GM15510 (cell line): ENCODE measurements around the gene KIAA1586.

Experiments
- POLR2A ChIP-seq: IDR thresholded peaks from 3 replicates; pipeline ENCODE4 v1.6.1; 2011; ENCODE audit warnings: borderline replicate concordance; ENCODE audit not compliant: insufficient read length; ENCODE audit errors: extremely low read depth

KIAA1586 gene

DNA sequence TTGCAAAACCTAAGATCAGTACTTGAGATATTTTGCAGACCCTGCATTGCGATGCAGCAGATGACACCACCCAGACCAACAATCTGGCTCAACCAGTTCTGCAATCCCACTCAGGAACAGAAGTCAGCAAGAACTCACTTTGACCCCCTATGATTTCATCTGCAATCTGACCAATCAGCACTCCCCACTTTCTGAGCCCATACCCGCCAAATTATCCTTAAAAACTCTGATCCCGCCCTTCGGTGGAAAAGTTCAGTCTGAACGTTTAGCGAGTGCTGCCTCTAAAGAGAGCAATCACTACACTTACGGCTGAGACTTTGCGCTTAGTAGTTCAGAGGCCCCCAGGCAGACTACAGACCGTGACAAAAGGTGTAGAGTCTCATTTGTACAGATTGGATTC lies 17.3 kb upstream of the KIAA1586 start:
- TF ChIP-seq POLR2A = no peak

DNA sequence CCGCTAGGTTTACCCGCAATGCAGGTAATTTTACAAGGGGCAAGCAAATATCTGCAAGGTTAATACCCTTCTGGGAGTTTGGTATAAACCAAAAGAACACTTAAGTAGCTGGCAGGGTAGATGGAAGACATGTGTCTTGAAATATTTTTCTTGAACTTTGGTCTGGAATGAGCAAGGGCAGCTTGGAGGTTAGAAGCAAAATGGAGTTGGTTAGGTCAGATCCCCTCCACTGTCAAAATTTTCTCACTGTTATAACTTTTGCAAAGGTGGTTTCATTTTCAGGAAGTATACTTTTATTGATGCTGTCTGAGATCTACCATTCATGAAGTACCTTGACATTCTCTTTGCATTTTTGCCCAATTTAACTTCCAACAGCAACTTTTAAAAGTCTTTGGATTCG lies 13.3 kb upstream of the KIAA1586 start:
- no peak for TF ChIP-seq POLR2A

DNA sequence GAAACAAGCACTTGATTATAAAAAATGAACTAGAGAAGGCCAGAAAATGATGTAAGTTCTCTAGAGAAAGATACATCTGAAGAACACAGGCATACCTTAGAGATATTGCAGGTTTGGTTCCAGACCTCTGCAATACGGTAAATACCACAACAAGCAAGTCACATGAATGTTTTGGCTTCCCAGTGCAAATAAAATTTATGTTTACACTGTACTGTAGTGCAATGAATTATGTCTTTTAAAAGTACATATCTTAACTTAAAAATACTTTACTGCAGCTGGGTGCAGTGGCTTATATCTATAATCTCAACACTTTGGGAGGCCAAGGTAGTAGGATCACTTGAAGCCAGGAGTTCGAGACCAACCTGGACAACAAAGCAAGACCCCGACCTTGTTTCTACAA lies 10.9 kb upstream of the KIAA1586 start:
- no peak for TF ChIP-seq POLR2A

DNA sequence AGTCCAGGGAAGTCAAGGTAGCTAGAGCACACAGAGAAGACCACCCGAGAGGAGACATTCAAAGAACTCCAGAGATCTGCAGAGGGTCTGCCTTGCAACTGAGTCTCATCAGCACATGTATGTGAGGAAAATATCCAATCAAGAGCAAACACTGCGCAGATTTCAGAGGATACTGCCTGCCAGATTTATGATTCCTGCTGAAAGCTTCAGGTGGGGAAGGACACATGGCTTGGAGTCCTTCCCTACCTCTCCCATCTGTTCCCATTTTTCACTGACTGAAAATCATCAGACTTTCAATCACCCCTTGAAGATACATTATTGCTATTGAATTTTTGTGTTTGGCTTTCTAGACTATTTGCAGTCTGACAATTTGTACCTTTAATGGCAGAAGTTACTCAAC lies 7.6 kb upstream of the KIAA1586 start:
- TF ChIP-seq POLR2A = no peak

DNA sequence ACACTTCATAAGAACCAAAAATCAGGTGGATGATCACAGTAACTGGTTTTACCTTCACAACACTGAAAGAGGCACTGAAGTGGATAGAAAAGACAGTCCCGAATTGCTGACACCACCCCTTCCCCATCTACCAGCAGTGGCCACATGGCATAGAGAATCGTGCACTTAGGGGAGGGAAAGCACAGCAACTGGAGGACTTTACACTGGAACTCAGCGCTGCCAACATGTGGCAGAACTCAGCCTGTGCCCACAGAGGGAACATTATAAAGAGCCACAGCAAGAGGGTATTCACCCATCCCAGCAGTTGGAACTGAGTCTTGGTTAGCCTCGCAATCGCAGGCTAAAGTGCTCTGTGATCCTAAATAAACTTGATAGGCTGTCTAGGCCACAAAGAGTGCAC lies 6.5 kb upstream of the KIAA1586 start:
- TF ChIP-seq POLR2A = no peak

DNA sequence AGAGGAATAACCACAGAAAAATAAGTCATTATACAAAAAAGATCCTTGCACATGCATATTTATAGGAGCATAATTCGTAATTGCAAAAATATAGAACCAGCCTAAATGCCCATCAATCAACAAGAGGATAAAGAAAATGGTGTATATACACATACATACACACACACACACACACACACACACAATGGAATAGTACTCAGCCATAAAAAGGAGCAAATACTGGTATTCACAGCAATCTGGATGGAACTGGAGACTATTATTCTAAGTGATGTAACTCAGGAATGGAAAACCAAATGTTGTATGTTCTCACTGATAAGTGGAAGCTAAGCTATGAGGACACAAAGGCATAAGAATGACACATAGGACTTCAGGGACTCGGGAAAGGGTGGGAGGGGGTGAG lies 1.9 kb upstream of the KIAA1586 start:
- no peak for TF ChIP-seq POLR2A

DNA sequence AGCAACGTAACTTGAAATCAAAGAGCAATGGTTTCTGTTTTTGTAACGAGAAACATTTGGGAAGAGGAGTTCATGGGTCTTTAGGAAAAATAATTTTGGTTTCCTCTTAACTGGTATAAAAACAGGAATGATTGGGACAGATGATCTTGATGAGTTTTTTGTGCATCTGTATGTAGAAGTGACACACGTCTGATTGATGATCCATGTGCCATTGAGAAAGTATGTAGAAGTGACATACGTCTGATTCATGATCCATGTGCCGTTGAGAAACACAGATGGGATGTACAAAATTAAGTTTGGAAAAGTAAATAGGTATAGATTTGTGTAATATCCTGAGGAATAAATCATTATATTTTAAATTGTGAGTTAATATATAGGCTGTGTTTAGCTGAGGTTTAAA lies 2.1 kb downstream of the KIAA1586 start:
- no peak for TF ChIP-seq POLR2A

DNA sequence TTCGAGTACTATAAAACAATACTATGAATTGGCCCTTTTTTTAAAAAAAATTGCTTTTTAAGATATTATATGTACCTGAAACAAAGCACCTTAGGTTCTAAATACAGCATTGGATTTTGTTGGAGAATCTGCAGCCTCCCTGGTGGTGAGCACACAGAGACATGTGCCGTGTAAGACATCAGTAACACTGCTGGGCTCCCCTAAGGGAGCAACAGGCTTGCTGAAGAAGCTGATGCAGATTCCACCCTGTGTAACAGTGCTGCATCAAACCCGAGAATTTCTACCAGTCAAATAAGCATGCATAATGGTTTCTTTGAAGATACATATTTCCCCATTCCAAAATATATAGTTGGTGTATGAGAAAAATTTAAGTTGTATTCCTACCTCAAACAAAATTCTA lies 17.4 kb downstream of the KIAA1586 start:
- TF ChIP-seq POLR2A = no peak

- TF ChIP-seq POLR2A = no peak
These were observed 18.3 kb downstream of the KIAA1586 start for GRCh38 chr6:57064809-57065208.

DNA sequence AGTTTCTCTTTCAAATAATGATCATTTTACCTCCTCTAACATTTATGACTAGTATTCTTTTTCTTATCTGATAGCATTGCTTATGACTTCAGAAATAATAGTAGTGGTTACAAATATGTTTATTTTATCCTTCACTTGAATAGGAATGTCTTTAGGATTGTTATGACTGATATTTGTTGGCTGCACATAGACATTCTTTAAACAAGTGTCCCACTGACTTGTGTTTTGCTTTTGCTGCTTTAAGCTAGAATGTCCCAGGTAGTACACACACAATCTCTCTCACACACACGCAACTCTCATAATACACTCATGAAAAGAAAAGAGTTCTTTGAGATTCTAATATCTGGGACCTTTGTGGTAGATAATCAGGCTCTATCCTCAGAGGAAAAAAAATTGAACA lies 21.6 kb downstream of the KIAA1586 start:
- no peak for TF ChIP-seq POLR2A

GRCh38 chr6:57069228-57069627 lies 22.7 kb downstream of the KIAA1586 start:
- no peak for TF ChIP-seq POLR2A

GRCh38 chr6:57069920-57070331 lies 23.4 kb downstream of the KIAA1586 start:
- TF ChIP-seq POLR2A = no peak

GRCh38 chr6:57072108-57072507 lies 25.6 kb downstream of the KIAA1586 start:
- TF ChIP-seq POLR2A = no peak

DNA sequence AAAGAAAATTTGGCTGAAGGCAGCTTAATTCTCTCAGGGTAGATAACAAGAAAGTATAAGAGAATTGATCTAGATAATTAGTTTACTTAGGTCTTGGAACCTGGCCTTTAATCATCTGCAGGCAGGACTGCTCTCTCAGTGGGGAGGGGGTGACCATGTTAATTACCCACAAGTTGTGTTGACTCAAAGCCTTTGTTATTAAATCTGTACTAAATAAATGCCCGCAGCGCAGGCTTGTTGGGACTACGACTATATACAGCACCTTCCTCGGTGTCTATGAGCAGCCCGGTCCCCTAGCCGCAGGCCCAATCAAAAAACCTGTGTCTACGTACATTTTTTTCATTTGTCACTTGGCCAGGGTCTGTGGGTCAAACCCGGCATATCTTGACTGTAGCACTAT lies 27.9 kb downstream of the KIAA1586 start:
- TF ChIP-seq POLR2A = no peak

- no peak for TF ChIP-seq POLR2A
These were observed 28.6 kb downstream of the KIAA1586 start for GRCh38 chr6:57075092-57075491.

GRCh38 chr6:57078531-57079207 lies 32.2 kb downstream of the KIAA1586 start:
- no peak for TF ChIP-seq POLR2A

- TF ChIP-seq POLR2A = no peak
These were observed 39.0 kb downstream of the KIAA1586 start for GRCh38 chr6:57085471-57085870.

DNA sequence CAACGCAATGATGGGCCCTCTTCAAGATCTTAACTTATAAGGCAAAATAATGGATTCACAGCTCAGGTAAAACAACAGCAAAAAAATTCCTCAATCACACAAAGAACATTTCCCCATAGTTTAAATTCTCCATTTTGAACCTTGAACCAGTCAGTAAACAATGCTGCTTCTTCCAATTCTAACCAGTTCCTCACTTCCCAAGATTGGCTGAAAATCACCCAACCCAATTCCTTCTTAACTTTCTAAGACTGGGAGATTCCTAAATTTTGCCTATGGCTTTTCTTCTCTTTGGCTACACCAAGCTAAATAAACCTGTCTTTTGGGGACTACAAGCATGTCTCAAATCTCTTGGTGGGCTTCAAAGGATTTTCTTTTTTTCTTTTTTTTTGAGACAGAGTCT lies 40.4 kb downstream of the KIAA1586 start:
- TF ChIP-seq POLR2A = no peak

DNA sequence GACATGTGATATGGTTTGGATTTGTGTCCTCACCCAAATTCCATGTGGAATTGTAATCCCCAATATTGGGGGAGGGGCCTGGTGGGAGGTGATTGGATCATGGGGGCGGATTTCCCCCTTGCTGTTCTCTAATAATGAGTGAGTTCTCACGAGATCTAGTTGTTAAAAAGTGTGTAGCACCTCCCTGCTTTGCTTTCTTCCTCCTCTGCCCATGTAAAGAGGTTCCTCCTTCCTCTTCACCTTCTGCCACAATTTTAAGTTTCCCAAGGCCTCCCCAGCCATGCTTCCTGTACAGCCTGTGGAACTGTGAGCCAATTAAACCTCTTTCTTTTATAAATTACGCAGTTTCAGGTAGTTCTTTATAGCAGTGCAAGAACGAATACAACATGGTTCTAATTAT lies 41.4 kb downstream of the KIAA1586 start:
- TF ChIP-seq POLR2A = no peak
